GM21526 (cell line): Measurements from ENCODE around the gene GNG14.
"Not testable (repeated sequence)": the region's sequence is repeated elsewhere in the genome, so short reads cannot be mapped to it uniquely, and the experiment has no call there.

Source experiments
- ATAC-seq: cut with Tn5 transposase; IDR thresholded peaks from one replicate; pipeline ENCODE4 v1.9.1; 2021; ENCODE audit warnings: moderate library complexity; ENCODE audit not compliant: unreplicated experiment, low FRiP score

Gene GNG14

DNA sequence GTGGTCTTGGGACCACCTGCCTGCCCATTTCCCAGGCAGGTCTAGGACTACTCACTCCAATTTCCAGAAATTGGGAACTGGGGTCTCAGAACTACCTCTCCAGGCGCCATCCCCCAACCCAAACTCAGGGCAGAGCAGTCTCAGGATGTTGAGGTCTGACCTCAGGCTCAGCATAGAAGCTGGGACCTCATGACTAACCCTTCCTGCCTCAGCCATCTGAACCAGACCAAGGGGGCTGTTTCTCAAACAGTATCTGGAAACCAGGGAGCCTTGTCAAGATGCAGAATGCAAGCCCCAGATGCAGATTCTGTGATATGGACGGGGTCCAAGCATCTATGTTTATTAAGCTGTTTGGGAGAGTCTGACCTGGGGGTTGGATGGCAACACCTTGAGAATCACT is 7.3 kb downstream of the GNG14 start:
- ATAC-seq = no peak

DNA sequence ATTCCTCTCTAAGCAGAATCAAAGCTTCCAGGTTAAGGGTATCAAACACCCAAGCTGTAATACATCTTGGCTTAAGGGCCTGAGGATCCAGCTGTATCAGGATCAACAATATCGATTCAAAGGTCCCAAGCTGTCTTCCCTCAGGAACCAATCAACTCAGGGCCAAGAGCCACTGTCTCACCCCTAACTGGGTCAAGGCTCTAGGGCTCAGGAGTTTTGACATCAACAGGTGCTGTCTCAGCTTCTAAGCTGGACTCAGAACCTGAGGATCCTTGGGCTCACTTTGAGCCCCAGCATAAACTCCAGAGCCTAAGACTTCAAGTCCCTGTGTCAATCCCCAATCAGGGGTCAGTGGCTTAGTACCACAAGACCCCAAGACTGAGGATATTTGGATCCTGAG is 7.7 kb downstream of the GNG14 start:
- ATAC-seq = no peak

DNA sequence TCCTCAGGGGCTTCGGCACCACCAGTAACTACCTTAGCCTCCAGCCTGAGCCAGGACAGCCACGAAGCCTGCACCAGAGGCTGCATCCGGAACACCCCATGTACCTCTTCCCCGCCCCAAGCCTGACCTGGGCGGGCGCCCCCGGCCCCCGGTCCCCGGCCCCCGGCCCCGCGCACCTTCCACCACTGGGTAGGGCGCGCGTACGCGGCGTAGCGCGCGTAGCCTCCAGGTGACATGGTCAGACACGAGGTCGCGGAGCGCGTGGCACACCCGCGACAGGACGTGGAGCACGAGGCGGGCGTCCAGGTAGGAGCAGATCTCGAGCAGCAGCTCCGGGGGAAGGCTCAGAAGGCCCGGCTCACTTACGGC is 8.2 kb downstream of the GNG14 start:
- ATAC-seq = peak; percentile 22

DNA sequence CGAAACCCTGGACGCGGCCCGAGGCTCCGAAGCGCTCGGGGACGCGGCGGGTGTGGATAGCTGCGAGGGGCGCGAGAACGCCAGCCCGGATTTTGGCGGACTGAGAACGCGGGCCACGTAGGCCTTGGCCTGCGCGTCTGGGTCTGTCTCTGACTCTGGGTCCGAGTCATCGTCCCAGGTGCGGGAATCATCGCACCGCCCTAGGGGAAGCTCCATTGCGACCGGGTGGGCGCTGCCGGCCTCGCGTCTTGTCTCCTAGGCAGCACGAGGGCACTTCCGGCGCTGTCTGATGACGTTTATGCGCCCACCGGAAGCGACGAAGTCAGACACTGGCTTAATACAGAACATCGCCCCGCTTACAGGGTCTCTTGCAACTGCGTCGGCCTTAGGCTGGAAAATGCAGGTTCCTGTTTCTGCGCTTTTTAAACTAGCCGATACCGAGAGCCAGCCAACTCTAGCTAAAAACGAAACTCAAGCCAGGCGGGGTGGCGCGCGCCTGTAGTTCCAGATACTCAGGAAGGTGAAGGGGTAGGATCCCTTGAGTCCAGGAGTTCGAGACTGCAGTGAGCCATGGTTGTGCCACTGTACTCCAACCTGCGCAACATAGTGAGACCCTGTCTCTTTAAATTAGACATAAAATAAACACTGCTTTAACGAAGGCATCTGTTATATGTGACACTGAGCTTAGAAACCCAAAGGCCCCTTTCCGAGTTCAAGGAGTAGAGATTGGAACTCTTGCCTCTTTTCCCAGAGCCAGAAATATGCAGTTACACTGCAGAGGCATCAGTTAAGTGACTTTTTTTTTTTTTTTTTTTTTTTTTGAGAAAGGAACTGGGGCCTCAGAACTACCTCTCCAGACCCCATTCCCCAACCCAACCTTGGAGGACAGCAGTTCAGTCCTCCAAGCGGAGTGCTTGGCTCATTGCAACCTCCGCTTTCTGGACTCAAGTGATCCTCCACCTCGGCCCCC is 8.9 kb downstream of the GNG14 start, which contains the start of gene FBXW9:
Gene FBXW9 (minus strand): TSS at position 266 of the 970 bp plus-strand sequence. CDS start 50 bp downstream, at position 216.
- peak; percentile 59 for ATAC-seq

DNA sequence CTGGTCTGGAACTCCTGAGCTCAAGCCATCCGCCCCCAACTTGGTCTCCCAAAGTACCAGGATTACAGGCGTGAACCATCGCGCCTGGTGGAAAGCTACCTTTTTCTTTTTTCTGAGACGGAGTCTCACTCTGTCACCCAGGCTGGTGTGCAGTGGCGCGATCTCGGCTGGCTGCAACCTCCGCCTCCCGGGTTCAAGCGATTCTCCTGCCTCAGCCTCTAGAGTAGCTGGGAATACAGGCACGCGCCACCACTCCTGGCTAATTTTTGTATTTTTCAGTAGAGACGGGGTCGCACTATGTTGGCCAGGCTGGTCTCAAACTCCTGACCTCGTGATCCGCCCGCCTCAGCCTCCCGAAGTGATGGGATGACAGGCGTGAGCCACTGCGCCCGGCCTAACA is 9.6 kb downstream of the GNG14 start:
- not testable (repeated sequence) for ATAC-seq

DNA sequence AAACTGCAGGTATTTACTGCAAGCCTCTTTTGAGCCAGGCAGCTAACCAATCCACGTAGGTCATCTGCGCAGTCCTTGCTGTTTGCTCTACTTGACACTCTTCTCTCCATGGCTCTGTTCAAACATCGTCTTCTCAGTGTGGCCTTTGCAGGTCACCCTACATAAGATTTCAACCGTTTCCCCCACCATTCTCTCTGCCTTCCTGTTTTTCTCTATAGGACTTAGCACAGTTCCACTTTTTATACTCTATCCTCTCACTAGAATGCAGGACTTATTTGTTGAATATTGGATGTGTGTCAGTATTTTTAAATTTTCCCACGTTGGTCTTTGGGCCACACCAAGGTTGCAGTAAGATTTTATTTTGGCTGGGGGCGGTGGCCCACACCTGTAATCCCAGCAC is 10.3 kb downstream of the GNG14 start:
- no peak for ATAC-seq

DNA sequence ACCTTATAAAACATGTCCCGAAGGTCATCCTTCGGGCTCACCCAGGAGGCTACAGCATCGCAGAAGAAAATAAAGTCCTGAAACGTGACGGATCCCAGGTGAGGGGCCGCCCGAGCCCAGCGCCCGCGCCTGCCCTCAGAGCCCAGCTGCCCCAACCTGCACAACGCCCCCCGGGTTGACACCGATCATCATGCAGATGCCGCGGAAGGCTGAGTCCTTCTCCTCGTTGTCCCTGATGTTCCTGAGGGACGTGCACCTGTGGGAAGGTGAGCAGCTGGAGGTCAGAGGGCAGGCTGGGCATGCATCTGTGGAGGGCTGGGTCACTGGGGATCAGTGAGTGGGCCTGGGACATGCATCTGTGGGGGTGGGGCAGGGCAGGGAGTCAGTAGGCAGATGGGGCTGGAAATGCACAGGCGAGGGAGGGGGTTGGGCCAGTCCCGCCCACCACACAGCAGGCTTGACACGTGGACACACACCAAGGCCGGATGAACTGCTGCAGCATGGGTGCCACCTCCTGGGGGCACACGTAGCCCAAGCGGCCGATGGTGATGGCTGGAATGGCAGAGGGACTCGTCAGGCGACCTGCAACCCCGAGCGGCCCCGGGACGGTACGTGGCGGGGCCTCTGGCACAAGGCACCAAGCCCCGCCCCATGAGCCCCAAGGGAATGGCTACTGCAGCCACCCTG is 13.9 kb downstream of the GNG14 start:
- no peak for ATAC-seq

DNA sequence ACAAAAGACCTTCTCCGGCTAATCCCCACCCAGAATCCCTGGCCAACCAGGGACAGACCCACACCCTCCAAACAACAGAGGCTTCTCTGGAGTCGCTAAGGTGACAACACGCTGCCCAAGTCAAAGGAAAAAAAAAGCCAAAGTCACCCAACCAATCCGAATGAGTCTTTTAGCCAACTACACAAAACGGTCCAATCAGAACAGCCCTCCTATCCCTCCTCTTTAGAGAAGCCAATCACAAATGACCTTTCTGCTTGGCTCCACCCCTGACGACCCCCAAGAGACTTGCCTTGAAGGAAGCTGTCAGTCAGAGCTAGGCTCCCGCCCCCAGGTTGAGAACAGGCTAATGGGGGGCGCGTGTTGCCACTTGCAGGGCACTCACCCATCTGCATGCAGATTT is 15.2 kb downstream of the GNG14 start:
- no peak for ATAC-seq

DNA sequence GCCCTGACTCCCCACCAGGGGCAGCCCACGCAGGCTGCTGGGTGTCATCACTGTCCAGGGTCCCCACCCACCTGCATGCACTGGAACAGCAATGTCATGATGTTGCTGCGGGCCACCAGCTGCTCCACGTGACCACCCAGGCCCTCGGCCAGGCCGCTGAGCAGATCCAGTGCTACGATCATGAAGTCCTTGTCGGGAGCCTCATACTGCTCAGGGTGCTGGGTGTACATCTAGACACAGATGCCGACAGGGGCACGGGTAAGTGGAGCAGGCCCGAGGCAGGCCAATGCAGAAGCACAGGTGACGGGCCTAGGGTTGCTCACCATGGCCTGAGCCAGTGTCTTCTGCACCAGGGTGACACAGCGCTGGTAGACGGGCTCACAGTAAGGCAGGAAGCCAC is 17.4 kb downstream of the GNG14 start:
- no peak for ATAC-seq

DNA sequence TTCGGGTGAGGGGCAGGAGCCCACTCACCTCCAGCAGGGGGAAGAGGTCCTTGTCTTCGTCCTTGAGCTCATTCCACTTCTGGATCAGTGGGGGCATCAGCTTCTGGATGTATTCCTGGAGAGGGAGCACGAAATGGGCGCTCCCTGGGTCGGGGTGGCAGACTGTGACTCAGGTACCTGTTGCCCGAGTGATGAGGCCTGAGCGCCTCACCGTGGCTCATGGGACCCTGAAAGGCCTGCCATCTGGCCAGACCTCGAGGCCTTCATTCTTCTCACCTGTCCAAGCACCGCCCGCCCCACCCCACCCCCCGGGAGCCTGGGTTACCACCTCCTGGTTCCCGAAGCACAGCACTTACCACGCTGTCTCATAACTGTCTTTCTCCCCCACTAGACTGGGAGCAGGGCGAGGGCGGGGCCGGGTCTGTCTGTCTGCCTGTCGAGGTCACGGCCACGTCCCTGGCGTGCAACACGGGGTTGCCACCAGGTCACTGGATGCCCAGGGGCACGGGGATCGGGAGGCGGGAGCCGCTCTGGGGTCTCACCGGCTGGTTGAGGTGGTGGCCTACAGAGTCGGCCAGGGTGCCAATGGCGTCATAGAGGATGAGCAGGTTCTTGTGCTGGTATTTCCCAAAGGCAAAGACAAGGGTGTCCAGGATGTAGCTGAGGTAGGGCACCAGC is 18.0 kb downstream of the GNG14 start:
- ATAC-seq = no peak

DNA sequence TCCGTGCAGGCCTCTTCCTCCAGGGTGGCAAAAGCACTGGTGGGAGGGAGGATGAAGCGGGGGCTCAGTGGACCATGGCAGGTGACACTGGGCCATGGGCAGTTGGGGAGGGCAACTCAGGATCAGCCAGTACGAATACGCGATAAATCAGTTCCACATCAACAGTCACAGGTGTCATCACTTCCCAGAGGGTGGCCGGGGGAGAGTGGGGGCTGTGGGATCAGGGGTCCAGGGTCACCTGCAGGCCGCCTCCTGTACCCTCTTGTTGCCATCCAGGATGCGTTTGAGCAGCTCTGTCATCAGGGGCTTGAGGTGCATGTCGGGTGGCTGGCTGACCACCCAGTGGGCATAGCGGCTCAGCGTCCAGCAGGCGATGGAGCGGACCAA is 18.5 kb downstream of the GNG14 start:
- no peak for ATAC-seq

DNA sequence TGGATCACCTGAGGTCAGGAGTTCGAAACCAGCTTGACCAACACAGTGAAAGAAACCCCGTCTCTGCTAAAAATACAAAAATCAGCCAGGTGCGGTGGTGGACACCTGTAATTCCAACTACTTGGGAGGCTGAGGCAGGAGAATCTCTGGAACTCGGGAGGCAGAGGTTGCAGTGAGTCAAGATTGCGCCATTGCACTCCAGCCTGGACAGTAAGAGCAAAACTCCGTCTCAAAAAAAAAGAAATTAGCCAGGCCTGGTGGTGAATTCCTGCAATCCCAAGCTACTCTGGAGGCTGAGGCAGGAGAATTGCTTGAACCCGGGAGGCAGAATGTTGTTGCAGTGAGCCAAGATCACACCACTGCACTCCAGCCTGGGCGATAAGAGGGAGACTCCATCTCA is 20.8 kb downstream of the GNG14 start:
- no peak for ATAC-seq

DNA sequence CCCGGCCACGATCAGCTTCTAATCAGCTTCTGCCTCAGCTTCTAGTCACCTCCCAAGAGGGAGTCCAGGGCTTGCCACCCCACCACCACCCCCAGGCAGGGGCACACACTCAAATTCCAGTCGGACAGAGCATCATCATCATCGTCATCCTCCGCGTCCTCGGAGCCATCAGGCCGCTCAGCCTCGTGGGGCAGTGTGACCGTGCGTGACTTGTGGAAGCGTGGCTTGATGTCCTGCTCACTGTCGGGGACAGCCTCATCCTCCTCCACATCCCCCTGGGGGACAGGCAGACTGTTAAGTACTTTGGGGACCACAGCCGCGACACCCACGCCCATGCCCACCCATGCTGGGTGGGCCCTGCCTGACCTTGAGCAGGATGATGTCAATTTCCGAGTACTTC is 23.4 kb downstream of the GNG14 start:
- ATAC-seq = no peak

DNA sequence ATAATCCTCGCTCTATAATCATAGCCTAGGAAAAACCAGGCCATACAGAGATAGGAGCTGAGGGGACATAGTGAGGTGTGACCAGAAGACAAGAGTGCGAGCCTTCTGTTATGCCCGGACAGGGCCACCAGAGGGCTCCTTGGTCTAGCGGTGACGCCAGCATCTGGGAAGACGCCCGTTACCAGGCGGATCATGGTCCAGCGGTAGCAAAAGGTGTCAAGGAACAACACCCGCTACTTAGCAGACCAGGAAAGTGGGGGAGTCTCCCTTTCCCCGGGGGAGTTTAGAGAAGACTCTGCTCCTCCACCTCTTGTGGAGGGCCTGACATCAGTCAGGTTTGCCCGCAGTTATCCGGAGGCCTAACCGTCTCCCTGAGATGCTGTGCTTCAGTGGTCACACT is 24.3 kb downstream of the GNG14 start:
- not testable (repeated sequence) for ATAC-seq

DNA sequence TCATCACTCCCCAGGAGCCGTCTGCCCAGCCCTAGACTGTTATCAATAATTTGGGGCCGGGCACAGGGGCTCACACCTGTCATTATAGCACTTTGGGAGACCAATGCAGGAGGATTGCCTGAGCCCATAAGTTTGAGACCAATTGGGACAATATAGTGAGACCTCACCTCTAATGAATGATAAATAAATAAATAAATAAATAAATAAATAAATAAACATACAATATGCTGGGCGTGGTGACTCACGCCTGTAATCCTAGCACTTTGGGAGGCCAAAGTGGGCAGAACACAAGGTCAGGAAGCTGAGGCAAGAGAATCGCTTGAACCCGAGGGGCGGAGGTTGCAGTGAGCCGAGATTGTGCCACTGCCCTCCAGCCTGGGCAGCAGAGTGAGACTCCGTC is 25.5 kb downstream of the GNG14 start:
- ATAC-seq = not testable (repeated sequence)

DNA sequence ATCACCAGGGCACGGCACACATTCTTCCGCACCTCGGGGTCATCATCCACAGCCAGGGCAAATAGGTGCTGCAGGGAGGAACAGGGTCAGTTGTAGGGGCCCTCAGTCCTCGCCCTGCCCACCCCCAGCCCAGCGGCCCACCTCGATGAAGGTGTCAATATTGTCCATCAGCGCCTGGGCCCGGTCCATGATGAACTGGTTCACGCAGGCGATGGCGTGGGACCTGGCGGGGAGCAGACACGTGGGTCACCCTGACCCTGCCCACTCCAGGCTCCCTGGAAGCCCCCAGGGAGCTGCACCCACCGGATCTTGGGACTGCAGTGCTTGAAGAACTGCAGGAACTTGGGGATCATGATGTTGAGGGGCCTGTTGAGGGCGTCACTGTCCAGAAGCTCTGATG is 27.3 kb downstream of the GNG14 start:
- ATAC-seq = no peak

DNA sequence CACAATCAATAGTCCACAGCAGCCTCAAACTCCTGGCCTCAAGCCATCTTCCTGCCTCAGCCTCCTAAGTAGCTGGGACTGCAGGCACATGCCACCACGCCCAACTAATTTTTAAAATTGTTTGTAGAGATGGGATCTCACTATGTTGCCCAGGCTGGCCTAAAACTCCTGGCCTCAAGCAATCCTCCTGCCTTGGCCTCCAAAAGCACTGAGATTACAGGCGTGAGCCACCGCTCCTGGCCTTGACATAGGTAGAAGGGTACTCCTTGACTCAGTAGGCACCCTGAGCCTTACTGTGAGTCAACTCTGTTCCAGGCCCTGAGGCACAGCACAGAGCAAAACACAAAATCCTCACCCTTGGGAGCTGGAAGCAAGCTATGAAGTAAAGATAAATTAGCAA is 28.1 kb downstream of the GNG14 start:
- no peak for ATAC-seq

DNA sequence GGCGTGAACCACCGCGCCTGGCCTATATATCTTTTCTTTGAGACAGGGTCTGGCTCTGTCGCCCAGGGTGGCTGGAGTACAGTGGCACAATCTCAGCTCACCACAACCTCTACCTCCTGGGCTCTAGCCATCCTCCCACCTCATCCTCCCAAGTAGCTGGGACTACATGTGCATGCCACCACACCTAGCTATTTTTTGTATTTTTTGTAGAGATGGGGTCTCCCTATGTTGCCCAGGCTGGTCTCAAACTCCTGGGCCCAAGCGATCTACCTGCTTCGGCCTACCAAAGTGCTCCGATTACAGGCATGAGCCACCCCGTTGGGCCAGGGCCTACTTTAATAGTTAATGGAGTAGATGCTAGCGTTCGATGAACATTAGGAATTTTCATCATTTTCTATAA is 32.5 kb downstream of the GNG14 start:
- no peak for ATAC-seq

DNA sequence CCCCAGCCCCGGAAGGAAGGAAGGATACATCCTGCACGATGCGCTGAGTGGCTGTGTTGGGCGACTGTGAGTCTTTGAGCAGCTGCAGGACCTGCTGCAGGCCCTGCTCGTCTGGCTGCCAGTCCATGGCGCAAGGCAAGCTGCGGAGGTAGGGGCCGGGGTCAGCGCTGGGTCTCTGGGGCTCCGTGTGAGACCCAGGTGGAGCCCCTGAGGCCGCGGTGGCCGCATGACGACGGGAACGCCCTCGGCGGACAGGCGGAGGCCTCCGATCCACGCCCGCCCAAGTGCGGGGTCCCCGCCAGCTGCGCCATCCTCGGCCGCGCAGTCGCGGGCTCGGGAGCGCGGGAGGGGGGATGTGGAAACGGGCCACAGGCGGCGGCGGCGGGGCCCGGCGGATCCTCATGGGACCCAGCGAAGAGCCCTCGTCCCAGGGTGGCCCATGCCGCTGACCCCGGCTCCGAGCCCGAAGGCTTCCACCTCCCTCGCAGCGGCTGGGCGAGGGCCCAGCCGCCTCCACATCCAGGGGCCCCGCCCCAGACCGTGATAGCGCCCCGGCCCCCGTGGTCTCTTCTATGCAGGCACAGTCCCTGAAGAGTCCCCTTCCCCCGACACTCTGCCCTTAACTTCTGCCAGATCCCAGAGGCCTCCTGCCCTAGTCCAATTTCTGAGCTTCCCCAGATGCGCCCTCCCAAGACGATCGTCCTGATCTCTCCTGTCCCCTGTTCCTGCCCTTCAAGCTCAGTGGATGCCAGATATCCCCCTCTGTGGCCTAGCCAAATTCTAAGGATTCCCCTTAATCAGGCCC is 33.3 kb downstream of the GNG14 start:
- ATAC-seq = no peak
